HG02981 (cell line): ENCODE data around the gene MXD4.

ENCODE experiments used
- ATAC-seq: cut with Tn5 transposase; IDR thresholded peaks from one replicate; pipeline ENCODE4 v1.9.1; 2021; ENCODE audit warnings: mild to moderate bottlenecking, moderate library complexity; ENCODE audit not compliant: unreplicated experiment

MXD4 gene

GRCh38 chr4:2261853-2262144 lies at the start of gene MXD4:
Gene MXD4, minus strand, starts transcription at chr4:2262109. Its CDS starts 129 bp downstream, at chr4:2261980.
- peak; percentile 0 for ATAC-seq

- ATAC-seq, result no peak
These were observed 45.0 kb upstream of the MXD4 start for GRCh38 chr4:2306773-2307410.

DNA sequence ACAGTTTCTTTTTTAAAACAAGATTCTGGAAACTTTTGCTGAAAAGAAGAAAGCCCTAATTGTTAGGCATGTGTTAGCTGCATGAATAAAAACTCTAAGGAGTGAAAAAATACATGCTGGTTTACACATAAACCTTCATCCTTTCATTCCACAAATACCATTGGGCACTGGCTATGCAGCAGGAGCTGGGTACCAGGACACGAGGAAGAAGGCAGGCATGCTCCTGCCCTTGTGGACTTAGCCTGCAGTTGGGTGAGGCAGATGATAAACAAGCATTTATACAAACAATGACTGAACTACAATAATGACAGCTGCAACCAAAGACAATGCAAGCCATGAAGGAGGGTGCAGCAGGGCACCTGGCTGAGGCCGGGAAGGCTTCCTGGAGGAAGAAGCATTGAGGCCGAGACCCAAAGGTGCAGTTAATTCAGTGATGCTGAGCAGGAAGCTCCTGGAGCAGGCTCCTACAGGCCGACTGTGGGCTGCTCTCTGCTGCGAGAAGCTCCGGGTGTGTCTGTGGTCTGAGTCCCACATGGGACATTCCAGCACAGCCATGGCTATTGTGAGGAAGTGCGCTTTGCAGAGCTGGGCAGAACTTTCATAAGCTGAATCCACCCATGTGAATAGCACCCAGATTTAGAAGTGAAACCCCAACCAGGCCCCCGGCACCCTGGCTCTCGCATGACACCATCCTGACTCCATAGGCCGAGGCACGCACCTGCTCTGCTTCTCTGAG lies 44.0 kb upstream of the MXD4 start:
- no peak for ATAC-seq

DNA sequence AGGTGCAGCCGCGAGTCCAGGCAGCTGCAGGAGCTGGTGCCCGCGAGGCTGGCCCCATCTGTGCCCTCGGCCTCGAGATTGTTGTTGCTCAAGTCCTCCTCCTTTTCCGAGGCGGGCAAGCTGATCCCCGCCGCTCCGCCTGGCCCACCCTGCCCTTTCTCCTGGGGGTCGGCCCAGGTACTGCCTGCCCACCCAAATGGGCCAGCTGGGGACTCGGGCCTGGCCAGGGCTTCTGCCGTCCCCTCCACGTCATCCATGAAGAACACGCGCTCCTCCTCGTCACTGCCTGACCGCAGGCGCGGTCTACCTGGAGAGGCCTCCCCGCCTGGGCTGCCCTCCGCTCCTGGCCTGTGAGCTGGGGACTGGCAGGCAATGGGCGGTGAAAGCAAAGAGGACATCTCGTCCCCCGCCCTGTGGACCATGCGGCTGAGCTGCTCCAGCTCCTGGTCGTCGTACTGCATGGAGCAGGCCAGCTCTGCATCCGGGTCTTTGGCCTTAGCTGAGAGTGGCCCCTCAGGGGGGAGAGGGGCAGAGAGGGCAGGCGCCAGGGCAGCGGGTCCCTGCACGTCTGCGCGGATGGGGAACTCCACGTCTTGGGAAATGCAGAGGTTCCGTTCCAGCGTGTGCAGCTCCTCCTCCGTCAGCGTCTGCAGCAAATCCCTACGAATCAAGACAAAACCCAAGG lies 43.1 kb upstream of the MXD4 start:
- no peak for ATAC-seq

DNA sequence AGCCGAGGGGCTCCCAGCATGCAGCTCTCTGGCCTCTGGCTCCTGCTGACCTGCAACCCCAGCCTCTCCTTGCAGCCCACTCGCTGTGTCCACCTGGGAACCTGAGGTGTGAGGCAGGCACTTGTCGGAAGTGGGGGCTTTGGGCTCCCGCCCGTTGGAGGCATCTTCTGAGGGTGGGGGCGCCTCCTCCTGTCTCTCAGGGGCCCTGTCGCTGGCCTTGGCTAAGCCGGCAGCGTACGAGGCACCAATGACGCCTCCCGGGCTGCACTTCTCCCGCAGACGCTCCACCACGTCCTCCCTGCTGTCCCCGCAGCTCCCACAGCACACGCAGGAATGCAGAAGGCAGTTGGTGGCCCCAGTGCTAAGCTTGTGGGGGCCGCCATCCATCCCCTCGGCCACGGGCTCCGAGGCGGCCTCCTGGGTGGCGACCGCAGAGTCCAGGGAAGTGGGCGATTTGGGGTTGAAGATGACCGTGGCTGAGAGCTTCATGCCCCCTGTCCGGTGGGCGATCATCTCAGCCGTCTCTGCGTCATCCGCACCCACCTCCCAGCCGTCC lies 42.5 kb upstream of the MXD4 start:
- ATAC-seq, result no peak

GRCh38 chr4:2303686-2304320 lies 41.9 kb upstream of the MXD4 start:
- ATAC-seq, result no peak

DNA sequence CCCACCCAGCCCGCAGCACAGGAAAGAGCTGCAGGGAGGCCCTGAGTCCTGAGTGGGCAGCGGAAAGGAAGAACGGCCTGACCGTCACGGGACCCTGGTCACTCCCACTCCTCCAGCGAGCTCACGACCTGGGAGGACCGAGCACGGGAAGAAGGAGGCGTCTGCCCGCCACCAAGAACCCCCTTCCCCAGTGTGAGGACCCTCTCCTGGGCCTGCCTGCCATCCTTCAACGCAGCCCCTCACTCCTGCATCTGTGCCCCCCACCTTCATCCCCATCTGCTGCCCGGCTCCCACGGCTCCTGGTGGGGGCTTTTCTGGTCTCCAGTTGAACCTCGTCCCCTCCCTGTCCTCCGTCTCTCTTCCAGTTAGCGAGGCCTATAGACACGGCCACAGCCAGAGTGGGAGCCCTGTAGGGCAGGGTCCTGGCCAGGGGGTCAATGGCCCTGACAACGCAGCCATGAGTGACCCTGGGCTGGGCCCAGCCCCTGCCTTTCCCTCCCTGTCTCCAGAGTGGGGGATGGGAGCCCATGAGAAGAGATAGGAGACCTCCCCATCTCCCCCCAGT lies 41.3 kb upstream of the MXD4 start:
- no peak for ATAC-seq

GRCh38 chr4:2302387-2303119 lies 40.6 kb upstream of the MXD4 start:
- no peak for ATAC-seq

DNA sequence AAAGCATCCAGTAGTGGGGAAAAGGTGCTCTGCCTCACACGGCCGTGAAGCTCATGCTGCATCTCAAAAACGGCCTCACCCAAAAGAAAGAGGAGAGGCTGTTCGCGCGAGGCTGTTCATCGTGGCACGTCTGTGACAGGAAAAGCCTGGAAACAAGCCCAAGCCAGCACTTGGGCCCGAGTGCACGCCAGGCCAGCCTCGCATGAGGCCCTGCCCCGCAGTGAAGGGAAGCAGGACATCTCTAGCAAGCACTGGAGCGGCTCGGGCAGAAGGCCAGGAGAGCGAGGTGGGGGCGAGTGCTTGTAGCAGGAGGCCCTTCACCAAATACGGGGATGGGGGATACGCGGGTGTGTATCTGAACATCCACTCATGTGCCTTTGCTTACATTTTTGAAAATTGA lies 39.9 kb upstream of the MXD4 start:
- ATAC-seq, result no peak

GRCh38 chr4:2301225-2301642 lies 39.3 kb upstream of the MXD4 start:
- ATAC-seq, result no peak

DNA sequence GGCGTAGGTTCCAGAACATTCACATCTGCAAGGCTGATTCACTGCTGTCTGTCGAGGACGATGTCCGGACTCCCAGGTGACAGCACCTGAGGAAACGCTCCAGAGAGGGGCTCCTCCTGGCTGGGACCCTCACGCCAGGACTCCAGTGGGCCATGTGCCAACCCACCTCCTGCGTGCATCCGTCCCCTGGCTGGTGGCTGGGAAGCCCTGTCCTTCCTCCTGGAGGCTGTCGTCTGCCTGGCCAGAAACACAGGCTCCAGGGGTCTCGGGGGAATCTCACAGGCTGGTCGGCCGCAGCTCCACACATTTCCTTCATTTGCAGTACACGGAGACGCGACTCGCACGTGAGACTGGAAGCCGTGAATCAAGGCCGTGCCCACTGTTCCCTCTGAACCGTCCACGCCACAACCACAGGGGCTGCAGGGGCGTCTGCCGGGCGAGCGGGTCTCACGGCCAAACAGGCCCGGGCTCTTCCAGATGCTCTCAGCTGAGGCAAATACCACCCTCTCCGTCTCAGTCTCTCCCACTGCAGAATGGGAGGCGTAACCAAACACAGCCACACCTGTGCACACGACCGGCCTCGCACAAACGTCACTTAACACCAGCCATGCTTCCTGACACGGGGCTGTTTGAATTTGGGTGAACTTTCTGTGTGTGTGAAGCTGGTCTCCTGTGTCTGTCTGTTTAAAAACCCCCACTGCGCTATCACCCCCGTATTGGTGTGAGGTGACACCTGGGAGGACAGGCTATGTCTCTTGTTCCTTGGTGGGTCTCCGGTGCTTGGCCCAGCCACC lies 38.7 kb upstream of the MXD4 start:
- no peak for ATAC-seq

- ATAC-seq, result no peak
These were observed 37.9 kb upstream of the MXD4 start for GRCh38 chr4:2299794-2300193.

GRCh38 chr4:2298532-2298991 lies 36.7 kb upstream of the MXD4 start:
- ATAC-seq, result no peak

DNA sequence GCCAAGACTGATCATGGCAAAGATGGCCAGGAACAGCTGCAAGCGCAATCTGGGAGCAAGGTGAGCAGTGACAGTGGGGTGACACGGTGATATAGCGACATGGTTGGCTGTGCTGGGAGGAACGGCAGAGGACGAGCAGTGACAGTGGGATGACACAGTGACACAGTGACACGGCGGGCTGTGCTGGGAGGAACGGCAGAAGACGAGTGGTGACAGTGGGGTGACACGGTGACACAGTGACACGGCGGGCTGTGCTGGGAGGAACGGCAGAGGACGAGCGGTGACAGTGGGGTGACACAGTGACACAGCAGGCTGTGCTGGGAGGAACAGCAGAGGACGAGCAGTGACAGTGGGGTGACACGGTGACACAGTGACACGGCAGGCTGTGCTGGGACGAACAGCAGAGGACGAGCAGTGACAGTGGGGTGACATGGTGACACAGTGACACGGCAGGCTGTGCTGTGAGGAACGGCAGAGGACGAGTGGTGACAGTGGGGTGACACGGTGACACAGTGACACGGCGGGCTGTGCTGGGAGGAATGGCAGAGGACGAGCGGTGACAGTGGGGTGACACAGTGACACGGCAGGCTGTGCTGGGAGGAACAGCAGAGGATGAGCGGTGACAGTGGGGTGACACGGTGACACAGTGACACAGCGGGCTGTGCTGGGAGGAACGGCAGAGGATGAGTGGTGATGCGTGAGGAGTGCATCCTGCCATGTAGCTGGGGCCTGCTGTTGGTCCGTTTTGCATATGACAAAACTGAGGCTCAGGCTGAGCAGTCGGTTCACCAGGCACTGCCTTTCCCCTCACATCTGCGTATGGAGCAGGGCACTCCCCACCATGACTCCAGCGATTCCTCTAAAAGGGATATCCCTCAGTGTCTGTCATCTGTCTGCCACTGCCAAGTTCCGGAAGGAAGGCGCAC lies 36.0 kb upstream of the MXD4 start:
- no peak for ATAC-seq

DNA sequence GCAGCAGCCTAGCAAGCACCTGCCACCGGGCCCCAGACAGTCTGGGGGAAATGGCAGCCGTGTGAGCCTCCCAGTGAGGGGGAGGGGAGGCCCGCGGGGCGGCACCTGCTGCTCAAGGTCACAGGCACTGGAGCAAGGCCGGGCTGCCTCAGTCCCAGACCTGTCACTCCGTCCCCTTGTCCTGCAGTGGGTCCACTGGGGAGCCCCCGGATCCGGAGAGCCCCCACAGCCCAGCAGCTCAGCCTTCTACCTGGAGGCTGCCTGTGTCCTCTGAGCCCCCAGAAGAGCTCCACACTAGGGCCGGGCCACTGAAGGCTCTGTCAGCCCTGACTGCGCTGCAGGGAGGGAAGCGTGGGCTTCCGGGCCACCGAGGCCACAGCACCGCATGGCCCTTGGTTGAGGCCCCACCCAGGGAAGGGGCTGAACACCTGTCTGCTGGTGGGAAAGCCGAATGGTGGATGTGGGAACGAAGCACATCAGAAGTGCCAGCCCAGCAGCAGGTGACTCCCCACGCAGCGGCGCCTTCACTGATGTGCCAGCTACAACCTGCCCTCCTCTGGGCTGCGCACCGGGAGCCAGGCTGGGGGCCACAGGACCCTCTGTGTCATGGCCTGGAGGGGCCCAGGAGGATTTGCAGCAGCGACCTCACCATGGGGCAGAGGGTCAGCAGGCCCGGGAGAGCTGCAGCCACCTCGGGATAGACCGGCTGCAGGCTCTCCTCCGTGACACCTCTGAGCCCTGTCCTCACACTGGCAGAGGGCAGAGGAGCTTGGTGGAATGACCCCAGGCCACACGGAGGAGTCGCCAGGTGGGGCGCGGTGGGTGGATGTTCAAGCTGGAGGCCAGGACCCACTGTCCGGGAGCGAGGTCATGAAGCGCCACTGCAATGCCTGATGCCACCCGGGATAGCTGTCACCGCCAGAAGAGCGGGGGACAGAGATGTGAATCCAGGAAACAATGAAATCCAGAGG lies 35.0 kb upstream of the MXD4 start:
- no peak for ATAC-seq

GRCh38 chr4:2295900-2296442 lies 34.1 kb upstream of the MXD4 start:
- no peak for ATAC-seq

DNA sequence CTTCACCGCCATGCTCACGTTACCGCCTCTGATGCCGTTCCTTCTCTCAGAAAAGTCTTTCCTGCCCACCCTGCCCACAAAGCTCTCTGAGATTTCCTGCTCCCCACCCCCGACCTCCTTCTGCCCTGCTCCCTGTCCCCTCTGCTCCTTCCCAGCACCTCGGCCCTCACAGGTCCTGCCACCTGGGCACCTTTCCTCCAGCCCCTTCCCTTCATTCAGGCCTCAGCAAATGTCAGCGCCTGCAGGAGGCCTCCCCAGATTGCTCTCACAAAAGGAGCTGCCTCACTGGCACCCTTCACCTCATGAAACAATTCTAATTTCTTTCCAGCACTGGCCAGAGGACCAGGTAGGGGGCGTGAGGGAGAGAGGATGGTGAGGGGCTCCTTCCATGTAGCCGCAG lies 33.6 kb upstream of the MXD4 start:
- no peak for ATAC-seq
